BE2C (cell line): Measurements from ENCODE around the gene TRIM52.

ENCODE experiments used
- DNase-seq: peaks from one replicate; pipeline ENCODE4 v3.0.0-alpha.2; 2020
- H3K27me3 ChIP-seq: fragments of 250-450 bp; sonication (Bioruptor Pico); 2 replicates; pipeline ENCODE4 v1.5.1; 2020; ENCODE audit warnings: mild to moderate bottlenecking
- H3K36me3 ChIP-seq: fragments of 250-450 bp; sonication (Bioruptor Pico); 2 replicates; pipeline ENCODE4 v1.5.1; 2020; ENCODE audit warnings: mild to moderate bottlenecking
- H3K4me1 ChIP-seq: fragments of 250-450 bp; sonication (Bioruptor Pico); 2 replicates; pipeline ENCODE4 v1.5.1; 2020
- H3K4me3 ChIP-seq: 2 replicates; pipeline ENCODE4 v1.5.1; 2011; ENCODE audit warnings: low read depth, low read length
- H3K9me3 ChIP-seq: fragments of 250-450 bp; sonication (Bioruptor Pico); 2 replicates; pipeline ENCODE4 v1.5.1; 2020
- CTCF ChIP-seq: IDR thresholded peaks from 2 replicates; pipeline ENCODE4 v1.5.1; 2012; ENCODE audit warnings: mild to moderate bottlenecking, low read depth, low read length

Gene TRIM52

GRCh38 chr5:181258576-181258975 lies 2.4 kb downstream of the TRIM52 start:
- Histone ChIP-seq H3K27me3 (no peaks in the 10 kb centered on the region), H3K4me3 (peak overlapping the region; percentile 99), H3K9me3 (no peaks in the 10 kb centered on the region), H3K36me3 (peaks cover 40% of the 10 kb centered on the region), H3K4me1 (peaks cover 3% of the 10 kb centered on the region)
- DNase-seq, result no peak
- TF ChIP-seq CTCF, result no peak

- Histone ChIP-seq H3K36me3 (peaks cover 41% of the 10 kb centered on the region), H3K4me3 (no peak overlapping the region), H3K27me3 (no peaks in the 10 kb centered on the region), H3K4me1 (peaks cover 3% of the 10 kb centered on the region), H3K9me3 (no peaks in the 10 kb centered on the region)
- TF ChIP-seq CTCF, result no peak
- no peak for DNase-seq
Measured at GRCh38 chr5:181255836-181256578, 4.9 kb downstream of the TRIM52 start.

- H3K27me3 ChIP-seq, result no peaks in the 10 kb centered on the region
- H3K36me3 ChIP-seq, result peaks cover 46% of the 10 kb centered on the region
- H3K4me3 ChIP-seq, result no peak overlapping the region
- no peaks in the 10 kb centered on the region for H3K9me3 ChIP-seq
- no peak for DNase-seq
- TF ChIP-seq CTCF, result no peak
- peaks cover 3% of the 10 kb centered on the region for H3K4me1 ChIP-seq
Measured at GRCh38 chr5:181255276-181255675, 5.7 kb downstream of the TRIM52 start.

- peaks cover 28% of the 10 kb centered on the region for H3K36me3 ChIP-seq
- no peak for DNase-seq
- H3K9me3 ChIP-seq, result no peaks in the 10 kb centered on the region
- no peaks in the 10 kb centered on the region for H3K27me3 ChIP-seq
- H3K4me3 ChIP-seq, result peak overlapping the region; percentile 98
- no peaks in the 10 kb centered on the region; the same call in 1 of the 2 replicates for H3K4me1 ChIP-seq
- no peak for TF ChIP-seq CTCF
Measured at GRCh38 chr5:181248277-181248676, 12.7 kb downstream of the TRIM52 start.

- no peak for TF ChIP-seq CTCF
- Histone ChIP-seq H3K27me3 (no peaks in the 10 kb centered on the region), H3K36me3 (peaks cover 41% of the 10 kb centered on the region), H3K9me3 (no peaks in the 10 kb centered on the region), H3K4me3 (peak overlapping the region; percentile 98), H3K4me1 (peaks cover 8% of the 10 kb centered on the region)
- peak; percentile 89 for DNase-seq
Measured at GRCh38 chr5:181246276-181247049, 14.5 kb downstream of the TRIM52 start.
